H54 (cell line): ENCODE results near the gene CDH16.
"Not testable (repeated sequence)": the region's sequence is repeated elsewhere in the genome, so short reads cannot be mapped to it uniquely, and the experiment has no call there.

Experiments
- DNase-seq: peaks from one replicate; pipeline ENCODE4 v3.0.0; 2011; ENCODE audit warnings: low spot score, mixed read lengths; ENCODE audit not compliant: insufficient read length
- FAIRE-seq: peaks from 3 replicates; lab custom pipeline; 2011; peaks lifted over from hg19 to GRCh38; lab: Jason Lieb, UNC
- POLR2A ChIP-seq: IDR thresholded peaks from 2 replicates; pipeline ENCODE4 v1.6.1; 2011; ENCODE audit warnings: low read depth, mild to moderate bottlenecking, low read length

CDH16 gene

GRCh38 chr16:66952430-66953110 lies 33.9 kb upstream of the CDH16 start:
- FAIRE-seq (no peak), DNase-seq (no peak)
- TF ChIP-seq POLR2A: no peak

- DNase-seq (no peak), FAIRE-seq (no peak)
- TF ChIP-seq POLR2A: no peak
These were observed 32.5 kb upstream of the CDH16 start for GRCh38 chr16:66950971-66951790.

GRCh38 chr16:66950437-66950836 lies 31.8 kb upstream of the CDH16 start:
- FAIRE-seq (no peak), DNase-seq (no peak)
- TF ChIP-seq POLR2A: no peak

GRCh38 chr16:66949472-66949871 lies 30.8 kb upstream of the CDH16 start:
- DNase-seq (no peak), FAIRE-seq (no peak)
- no peak for TF ChIP-seq POLR2A

- no peak for TF ChIP-seq POLR2A
These were observed 30.1 kb upstream of the CDH16 start for GRCh38 chr16:66948837-66949225.

GRCh38 chr16:66948134-66948836 lies 29.6 kb upstream of the CDH16 start:
- FAIRE-seq: no peak
- DNase-seq: no peak
- no peak for TF ChIP-seq POLR2A

More at GRCh38 chr16:66948837-66949225, 30.1 kb upstream of the CDH16 start:
- no peak for DNase-seq
- no peak for FAIRE-seq

GRCh38 chr16:66947302-66948065 lies 28.8 kb upstream of the CDH16 start:
- no peak for TF ChIP-seq POLR2A
- FAIRE-seq: peak; percentile 70
- DNase-seq: peak; percentile 74

GRCh38 chr16:66946974-66947301 lies 28.3 kb upstream of the CDH16 start:
- TF ChIP-seq POLR2A: no peak
- FAIRE-seq (no peak), DNase-seq (no peak)

- FAIRE-seq: no peak
- no peak for TF ChIP-seq POLR2A
- no peak for DNase-seq
These were observed 27.9 kb upstream of the CDH16 start for GRCh38 chr16:66946541-66946940.

GRCh38 chr16:66945939-66946338 lies 27.3 kb upstream of the CDH16 start:
- no peak for TF ChIP-seq POLR2A
- no peak for FAIRE-seq
- DNase-seq: no peak

GRCh38 chr16:66944971-66945370 lies 26.3 kb upstream of the CDH16 start:
- DNase-seq, FAIRE-seq: not testable (repeated sequence)

GRCh38 chr16:66944054-66944441 lies 25.4 kb upstream of the CDH16 start:
- DNase-seq (no peak), FAIRE-seq (no peak)
- TF ChIP-seq POLR2A: no peak

- TF ChIP-seq POLR2A: no peak
- FAIRE-seq (no peak), DNase-seq (no peak)
These were observed 24.9 kb upstream of the CDH16 start for GRCh38 chr16:66943426-66944053.
